Activated T-cell treated with anti-CD3 and anti-CD28 coated beads, Interleukin-2, amount 50 U/mL, for 48 hours (primary cell): ENCODE results near the gene LRATD1.
"Not testable (repeated sequence)": the region's sequence is repeated elsewhere in the genome, so short reads cannot be mapped to it uniquely, and the experiment has no call there.

ENCODE experiments used
- DNase-seq, 2 experiments: peaks; one replicate each; pipeline ENCODE4 v3.0.0-alpha.2; 2020

LRATD1 gene, protein sequence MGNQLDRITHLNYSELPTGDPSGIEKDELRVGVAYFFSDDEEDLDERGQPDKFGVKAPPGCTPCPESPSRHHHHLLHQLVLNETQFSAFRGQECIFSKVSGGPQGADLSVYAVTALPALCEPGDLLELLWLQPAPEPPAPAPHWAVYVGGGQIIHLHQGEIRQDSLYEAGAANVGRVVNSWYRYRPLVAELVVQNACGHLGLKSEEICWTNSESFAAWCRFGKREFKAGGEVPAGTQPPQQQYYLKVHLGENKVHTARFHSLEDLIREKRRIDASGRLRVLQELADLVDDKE

GRCh38 chr2:14632133-14632936 is at the start of gene LRATD1:
Gene LRATD1 (plus strand): TSS chr2:14632717. CDS start chr2:14633980, 1,263 bp downstream.
- peak; percentile 16 to 20 for DNase-seq

DNA sequence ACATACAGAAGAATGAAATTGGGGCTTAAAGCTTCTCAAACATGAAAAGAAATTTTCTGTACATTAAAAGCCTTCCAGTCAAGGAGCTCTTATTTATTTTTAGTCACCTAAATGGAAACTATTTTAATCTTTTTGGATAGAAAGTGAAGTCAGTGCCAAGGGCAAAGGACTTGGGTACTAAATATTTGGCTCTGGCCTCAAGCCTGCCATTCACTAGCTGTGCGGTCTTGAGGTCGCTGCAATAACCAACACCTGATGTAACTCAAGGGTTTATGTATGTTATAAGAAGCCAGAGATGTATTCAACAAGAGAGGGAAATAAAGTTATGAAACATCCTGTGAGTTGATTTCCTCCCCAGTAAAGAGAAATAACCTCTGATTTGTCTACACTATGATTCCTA is 49.5 kb upstream of the LRATD1 start:
- DNase-seq = no peak

DNA sequence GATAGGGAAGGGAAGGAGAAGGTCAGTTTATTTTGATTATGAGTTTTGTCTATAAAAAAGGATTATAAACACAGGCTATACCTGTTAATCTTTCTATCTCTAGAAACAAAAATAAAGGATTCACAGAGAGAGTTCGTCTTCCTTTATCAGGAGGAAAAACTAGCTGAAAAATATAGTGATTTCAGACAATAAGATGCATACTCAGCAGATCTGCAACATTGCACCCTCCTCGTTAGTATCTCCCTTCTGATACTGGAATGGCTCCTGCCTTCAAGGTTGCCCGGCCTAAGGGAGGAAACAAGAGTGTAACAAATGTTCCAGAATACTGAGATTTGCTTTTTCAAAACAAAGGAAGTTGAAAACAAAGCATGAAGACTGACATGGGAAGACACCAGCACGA is 48.7 kb upstream of the LRATD1 start:
- DNase-seq = no peak

DNA sequence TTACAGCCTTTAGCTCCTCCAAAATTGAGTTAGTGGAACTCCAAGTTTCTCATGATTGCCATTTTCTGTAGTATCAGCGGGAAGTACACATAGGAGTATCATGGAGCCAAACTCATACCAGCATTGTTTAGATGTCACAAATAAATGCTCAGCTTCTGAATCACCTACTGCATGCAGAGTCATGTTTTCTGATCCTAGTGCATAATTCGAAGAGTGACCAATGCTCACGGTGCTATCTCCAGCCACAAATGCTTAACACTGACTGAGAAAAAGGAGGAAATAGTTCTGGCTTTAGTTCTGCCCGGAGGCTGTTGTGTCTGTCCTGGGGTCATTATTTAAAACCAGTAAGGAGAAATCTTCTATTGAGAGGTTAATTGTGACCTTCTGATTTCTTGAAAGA is 45.4 kb upstream of the LRATD1 start:
- no peak for DNase-seq

DNA sequence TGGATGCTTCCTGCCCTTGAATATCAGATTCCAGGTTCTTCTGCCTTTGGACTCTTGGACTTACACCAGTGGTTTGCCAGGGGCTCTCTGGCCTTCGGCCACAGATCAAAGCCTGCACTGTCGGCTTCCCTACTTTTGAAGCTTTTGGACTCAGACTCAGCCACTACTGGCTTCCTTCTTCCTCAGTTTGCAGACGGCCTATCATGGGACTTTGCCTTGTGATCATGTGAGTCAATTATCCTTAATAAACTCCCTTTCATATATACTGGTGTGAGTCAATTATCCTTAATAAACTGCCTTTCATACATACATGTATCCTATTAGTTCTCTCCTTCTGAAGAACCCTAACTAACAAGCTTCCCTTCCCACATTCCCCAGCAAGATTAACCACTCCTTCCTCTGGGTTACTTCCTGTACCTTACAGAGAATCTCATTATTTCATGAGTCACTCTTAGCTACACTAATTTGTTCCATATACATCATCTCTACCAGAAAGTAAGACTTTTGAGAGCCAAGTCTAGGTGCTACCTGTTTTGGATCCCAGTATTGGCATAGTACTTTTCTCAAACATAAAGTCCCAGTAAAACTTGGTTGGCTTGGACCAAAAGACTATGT is 31.3 kb upstream of the LRATD1 start:
- DNase-seq = no peak

GRCh38 chr2:14602309-14602708 is 30.2 kb upstream of the LRATD1 start:
- no peak for DNase-seq

DNA sequence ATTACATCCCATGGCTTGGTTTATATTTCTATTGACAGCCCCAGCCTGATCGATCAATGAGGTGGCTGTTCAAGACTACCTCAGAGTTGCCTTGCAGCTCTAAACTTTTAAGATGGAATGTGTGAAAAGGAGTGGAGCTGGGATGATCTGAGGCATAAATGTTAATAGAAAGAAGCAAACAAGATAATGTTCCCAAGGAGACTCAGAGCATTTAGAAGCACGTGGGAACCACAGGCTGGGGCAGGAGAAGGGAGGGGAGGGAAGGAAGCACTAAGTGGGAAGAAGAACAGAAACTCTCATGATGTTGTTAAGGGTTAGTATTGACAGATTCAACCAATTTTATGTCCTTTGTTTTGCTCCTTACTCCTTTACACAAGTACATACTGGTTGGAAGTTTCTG is 28.8 kb upstream of the LRATD1 start:
- DNase-seq = no peak

DNA sequence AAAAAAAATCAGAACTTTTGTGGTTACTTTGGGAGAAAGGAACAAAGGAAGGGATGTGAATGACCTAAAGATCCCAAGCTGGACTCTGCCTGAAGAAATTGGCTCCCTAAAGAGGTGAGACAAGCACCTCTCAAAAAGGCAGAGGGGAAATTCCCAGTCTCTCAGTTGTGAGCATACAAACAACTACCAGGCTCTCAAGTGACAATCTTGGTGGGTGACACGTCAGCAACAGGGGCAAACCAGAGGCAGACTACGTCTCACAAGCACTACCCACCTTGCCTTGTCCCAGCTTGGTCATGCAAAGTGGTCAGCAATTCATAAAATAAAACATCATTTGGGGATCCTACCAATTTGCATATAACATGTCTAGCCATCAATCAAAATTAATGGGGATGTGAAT is 24.3 kb upstream of the LRATD1 start:
- DNase-seq = no peak

- no peak for DNase-seq
Observed at GRCh38 chr2:14614017-14614416, 18.5 kb upstream of the LRATD1 start.

DNA sequence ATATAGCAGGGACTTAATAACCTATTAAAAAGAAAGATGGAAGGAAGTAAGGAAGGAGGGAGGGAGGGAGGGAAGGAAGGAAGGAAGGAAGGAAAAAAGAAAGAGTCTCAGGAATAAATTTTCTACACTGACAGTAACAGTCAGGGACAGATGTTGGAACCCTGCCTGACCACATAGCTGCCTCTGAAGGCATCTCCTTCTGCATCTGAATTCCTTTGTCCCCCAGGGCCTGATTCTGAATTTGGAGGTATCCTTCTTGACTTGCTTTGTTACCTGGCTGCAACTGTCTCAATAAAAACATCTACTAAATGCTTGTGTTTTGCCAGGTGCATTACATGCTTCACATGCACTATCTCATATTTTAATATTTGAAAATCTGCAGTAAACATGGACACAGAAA is 17.4 kb upstream of the LRATD1 start:
- DNase-seq = no peak

GRCh38 chr2:14615760-14616159 is 16.8 kb upstream of the LRATD1 start:
- DNase-seq = no peak

- DNase-seq = no peak
Observed at GRCh38 chr2:14616342-14616741, 16.2 kb upstream of the LRATD1 start.

- no peak for DNase-seq
Observed at GRCh38 chr2:14616950-14617349, 15.6 kb upstream of the LRATD1 start.

DNA sequence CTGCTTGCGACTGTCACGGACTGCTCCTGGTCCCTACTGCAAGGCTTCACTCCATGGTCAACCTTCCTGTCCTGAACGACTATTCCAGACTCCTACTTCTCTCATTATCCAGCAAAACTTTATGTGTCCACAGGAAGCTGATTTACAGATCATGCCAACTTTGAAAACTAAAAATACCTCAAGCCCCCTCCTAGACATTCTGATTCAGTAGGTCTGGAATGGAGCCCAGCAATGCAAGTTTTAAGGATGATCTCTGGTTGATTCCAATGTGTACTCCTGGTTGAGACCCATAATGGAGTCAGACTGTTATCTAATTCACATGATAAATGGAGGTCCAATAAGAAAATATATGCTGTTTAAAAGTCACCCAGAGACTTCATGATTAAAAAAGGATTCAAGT is 13.1 kb upstream of the LRATD1 start:
- no peak for DNase-seq

GRCh38 chr2:14621114-14621513 is 11.4 kb upstream of the LRATD1 start:
- DNase-seq = no peak

DNA sequence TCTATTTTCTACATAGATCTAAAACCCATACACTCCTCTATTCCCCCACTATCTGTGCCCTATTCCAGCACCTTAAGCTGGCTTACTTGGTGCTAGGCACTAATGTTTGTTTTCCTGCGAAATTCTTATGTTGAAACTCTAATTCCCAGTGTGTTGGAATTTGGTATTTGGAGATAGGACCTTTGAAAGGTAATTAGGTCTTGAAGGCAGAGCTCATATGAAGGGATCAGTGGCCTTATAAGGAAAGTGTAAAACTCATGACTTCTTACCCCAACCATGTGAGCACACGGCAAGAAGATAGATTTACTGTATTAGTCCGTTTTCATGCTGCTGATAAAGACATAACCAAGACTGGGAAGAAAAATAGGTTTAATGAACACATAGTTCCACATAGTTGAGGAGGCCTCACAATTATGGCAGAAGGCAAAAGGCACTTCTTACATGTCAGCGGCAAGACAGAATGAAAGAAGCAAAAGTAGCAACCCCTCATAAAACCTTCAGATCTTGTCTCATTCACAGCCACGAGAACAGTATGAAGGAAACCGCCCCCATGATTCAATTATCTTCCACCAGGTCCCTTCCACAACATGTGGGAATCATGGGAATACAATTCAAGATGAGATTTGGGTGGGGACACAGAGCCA is 10.5 kb upstream of the LRATD1 start:
- no peak for DNase-seq

DNA sequence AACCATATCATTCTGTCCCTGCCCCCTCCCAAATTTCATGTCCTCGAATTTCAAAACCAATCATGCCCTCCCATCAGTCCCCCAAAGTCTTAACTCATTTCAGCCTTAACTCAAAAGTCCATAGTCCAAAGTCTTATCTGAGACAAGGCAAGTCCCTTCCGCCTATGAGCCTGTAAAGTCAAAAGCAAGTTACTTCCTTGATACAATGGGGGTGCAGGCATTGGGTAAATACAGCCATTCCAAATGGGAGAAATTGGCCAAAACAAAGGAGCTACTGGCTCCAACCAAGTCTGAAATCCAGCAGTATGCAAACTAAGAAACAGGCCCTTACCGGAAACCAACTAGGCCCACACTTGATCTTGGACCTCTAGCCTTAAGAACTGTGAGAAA is 10.0 kb upstream of the LRATD1 start:
- not testable (repeated sequence) for DNase-seq

DNA sequence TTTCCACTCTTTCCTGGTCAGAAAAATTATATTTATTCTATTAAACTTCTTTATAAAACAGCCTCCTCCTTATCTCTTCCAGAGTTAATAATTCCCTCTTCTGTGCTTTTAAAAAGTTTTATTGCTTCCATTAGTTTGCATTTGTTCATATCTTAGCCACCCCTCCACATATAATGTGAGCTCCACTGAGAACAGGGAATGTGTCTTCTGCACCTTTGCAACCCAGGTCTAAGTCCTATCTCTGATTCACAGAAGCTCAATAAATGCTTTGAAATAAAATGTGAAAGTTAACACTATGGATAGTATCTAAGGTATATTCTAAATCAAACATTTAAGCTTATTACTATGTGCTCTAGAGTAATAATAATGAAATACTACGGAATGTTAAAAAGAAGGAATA is 9.3 kb upstream of the LRATD1 start:
- DNase-seq = no peak

DNA sequence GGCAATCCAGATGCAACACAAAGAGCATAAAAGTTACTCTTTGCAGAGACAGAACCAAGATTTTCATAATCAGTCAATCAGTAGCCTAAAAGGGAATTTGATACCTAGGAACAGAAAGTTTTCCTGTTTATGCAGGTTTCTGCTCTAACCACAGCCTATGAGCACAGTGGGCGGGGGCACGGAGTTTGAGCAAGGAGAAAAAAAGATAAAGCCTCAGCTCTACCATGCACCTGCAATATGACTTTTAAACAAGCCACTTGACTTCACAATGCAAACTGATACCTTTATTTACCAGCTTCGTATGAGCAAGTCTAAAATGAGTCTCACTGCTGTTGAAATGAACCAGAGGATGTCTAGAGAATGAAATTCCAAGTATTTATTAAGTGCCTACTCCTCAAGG is 5.6 kb upstream of the LRATD1 start:
- no peak for DNase-seq

DNA sequence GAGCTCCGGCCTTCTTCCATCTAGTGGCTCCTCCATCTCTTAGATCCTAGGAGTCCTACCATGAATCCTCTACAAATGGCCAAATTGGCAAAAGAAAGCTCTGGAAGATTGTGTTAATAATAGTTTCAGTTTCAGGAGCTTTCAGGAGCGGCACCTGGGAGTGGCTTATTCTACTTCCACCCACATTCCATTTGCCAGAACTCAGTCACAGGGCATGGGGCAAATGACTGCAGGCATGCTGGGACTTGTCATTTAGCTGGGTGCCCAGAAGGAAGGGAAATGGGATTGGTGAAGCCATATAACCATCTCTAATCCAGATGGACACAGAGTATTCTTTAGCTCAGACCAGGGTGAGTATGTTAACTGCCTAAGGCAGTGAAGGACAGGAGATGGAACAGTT is 3.6 kb upstream of the LRATD1 start:
- no peak for DNase-seq

DNA sequence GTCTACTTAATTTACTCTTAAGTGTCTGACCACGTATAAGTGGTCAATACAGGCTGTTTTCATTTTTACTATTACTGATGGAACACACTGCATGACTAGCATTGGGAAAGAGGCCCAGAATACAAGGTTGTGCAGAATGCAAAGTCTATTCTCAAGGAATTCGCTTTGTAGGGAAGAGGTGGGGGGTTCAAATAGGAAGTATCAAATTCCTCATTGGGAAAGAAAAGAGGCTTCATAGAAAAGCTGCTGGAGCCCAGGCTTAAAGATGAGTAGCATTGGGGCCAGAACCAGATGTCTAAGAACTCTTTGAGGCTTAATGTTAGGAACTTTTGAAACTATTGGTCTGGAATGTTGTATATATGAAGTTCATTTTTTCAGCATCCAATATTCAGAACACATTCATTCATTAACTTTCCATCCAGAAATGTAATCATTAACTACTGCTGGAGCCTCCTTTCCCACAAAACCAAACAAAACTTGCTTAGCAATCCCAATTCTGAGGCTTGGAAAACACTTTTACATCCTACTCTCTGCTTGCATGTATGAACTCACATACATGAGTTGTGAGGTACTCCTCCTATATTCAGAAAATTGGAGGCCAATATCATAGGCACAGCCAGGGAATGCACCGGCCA is 994 bp upstream of the LRATD1 start:
- no peak for DNase-seq

- DNase-seq = no peak
Observed at GRCh38 chr2:14633061-14633460, 544 bp downstream of the LRATD1 start.
